Right lung (tissue), 10 donors: Measurements from ENCODE around the gene WDR5. TPM values are rescaled to one million over a fixed set of nuclear protein-coding genes. Genes with fewer than 3 reads are reported as not detected.
"Not testable (repeated sequence)": the region's sequence is repeated elsewhere in the genome, so short reads cannot be mapped to it uniquely, and the experiment has no call there.

Source experiments
- DNase-seq, 2 donors: peaks; one replicate each; pipeline ENCODE4 v3.0.0-alpha.2; 2013
- long read RNA-seq, 8 donors: transcript quantifications; one replicate each; lab custom pipeline, GENCODE V29; 2026
- polyA plus RNA-seq, 5 donors: library from polyadenylated mRNA; unstranded; fragments of 120-200 nt; gene quantifications; one replicate each; pipeline versions ENCODE4 v1.2.1 to v1.2.3, GENCODE V29; 2013; ENCODE audit warnings: inconsistent platforms in 1 of 5, low replicate concordance in 1 of 5; ENCODE audit not compliant: insufficient read length in 5 of 5, insufficient read depth in 1 of 5

The WDR5 gene
- 10 to 100 TPM; 27.4 to 38.5 (median 30.8) TPM for polyA plus RNA-seq
- long read RNA-seq, donor 1, transcript WDR5-201 (14 exons, 3,151 nt) = major isoform, 11 of 11 reads
- long read RNA-seq, donor 1, partial matches to known transcripts = 0 of 11 reads
- long read RNA-seq, donor 1, other reads (novel, unspliced or antisense) = 0 of 11 reads
- long read RNA-seq, donor 2, transcript WDR5-201 (14 exons, 3,151 nt) = major isoform, 9 of 20 reads
- long read RNA-seq, donor 2, partial matches to known transcripts = 11 of 20 reads
- long read RNA-seq, donor 2, other reads (novel, unspliced or antisense) = 0 of 20 reads
- long read RNA-seq, donor 3, transcript WDR5-201 (14 exons, 3,151 nt) = major isoform, 5 of 5 reads
- long read RNA-seq, donor 3, partial matches to known transcripts = 0 of 5 reads
- long read RNA-seq, donor 3, other reads (novel, unspliced or antisense) = 0 of 5 reads
- long read RNA-seq, donor 4, transcript WDR5-201 (14 exons, 3,151 nt) = major isoform, 6 of 29 reads
- long read RNA-seq, donor 4, partial matches to known transcripts = 23 of 29 reads
- long read RNA-seq, donor 4, other reads (novel, unspliced or antisense) = 0 of 29 reads
- long read RNA-seq, donor 5, transcript WDR5-201 (14 exons, 3,151 nt) = major isoform, 7 of 7 reads
- long read RNA-seq, donor 5, partial matches to known transcripts = 0 of 7 reads
- long read RNA-seq, donor 5, other reads (novel, unspliced or antisense) = 0 of 7 reads
- long read RNA-seq, donor 6, transcript WDR5-201 (14 exons, 3,151 nt) = major isoform, 10 of 10 reads
- long read RNA-seq, donor 6, partial matches to known transcripts = 0 of 10 reads
- long read RNA-seq, donor 6, other reads (novel, unspliced or antisense) = 0 of 10 reads
- long read RNA-seq, donor 7, transcript WDR5-201 (14 exons, 3,151 nt) = major isoform, 6 of 6 reads
- long read RNA-seq, donor 7, partial matches to known transcripts = 0 of 6 reads
- long read RNA-seq, donor 7, other reads (novel, unspliced or antisense) = 0 of 6 reads
- long read RNA-seq, donor 8, transcript WDR5-201 (14 exons, 3,151 nt) = major isoform, 7 of 7 reads
- long read RNA-seq, donor 8, partial matches to known transcripts = 0 of 7 reads
- long read RNA-seq, donor 8, other reads (novel, unspliced or antisense) = 0 of 7 reads

DNA sequence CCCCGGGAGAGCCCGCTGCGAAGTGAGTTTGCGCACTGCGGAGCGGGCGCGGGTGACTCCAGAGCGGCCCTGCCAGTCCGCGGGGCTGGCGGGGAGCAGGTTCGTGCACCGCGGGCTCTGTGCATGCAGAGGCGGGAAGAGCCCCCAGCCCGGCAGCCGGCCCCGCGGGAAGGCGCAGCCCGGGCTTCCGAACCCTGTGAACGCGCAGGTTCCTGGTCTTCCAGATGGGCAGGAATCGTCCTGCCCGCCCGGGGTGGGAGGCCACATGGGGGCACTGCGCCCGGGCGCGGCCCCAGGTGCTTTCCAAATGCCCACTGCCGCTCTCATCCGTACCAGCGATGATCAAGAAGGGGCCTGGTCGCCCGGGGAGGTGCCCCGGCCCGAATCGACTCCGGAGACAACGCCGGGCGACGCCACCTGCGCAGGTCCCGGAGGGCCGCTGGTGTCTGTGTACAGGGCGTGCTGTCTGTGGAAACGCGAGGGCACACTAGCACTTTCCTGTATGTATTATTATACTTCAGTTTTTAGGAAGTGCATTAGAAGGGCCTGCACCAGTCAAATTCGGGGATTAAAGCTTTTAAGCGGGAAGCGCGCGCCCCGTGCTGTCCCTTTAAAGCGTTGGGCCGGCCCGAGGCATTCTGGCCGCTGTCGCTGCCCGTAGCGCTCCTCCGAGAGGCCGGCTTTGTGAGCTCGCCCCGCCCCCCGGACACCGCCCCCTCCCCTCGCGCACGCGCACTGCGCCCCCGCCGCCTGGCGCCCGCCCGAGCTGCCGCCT, at the start of gene WDR5:
Gene WDR5 (plus strand): TSS at position 740 of the 775 bp plus-strand sequence. CDS start 3,796 bp downstream, outside the sequence.
- peak; percentile 90 to 91 for DNase-seq

DNA sequence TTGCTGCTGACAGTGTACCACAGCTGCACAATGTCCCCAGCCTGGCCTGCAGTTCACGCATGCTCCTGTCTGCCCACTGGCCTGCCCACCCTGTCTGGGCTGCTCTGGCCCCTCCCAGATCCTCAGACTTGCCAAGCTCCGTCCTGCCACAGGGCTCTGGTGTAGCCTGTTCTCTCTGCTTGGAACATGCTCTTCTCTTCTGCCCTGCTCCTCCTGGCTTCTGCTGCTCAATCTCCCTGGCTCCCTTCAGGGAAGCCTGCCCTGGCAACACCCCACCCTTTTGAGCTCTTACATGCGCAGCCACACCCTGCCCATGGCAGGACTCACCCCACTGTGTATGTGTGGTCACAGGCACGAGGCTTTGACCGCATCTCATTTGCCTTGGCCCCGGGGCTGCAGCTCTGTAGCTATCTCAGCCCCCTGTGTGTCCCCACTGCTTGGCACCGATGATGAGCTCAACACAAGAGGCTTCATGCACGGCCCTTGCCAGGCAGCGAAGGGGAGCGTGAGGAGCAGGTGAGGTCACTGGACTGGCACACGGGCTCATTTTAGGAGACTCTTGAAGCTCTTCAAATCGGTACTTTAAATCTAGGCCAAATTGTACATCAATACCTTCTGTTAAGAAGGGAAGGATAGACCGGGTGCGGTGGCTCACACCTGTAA, 47.7 kb upstream of the WDR5 start:
- DNase-seq = no peak

- no peak for DNase-seq
Measured at GRCh38 chr9:134089972-134090371, 45.9 kb upstream of the WDR5 start.

GRCh38 chr9:134099123-134099761, 36.6 kb upstream of the WDR5 start:
- DNase-seq = no peak

DNA sequence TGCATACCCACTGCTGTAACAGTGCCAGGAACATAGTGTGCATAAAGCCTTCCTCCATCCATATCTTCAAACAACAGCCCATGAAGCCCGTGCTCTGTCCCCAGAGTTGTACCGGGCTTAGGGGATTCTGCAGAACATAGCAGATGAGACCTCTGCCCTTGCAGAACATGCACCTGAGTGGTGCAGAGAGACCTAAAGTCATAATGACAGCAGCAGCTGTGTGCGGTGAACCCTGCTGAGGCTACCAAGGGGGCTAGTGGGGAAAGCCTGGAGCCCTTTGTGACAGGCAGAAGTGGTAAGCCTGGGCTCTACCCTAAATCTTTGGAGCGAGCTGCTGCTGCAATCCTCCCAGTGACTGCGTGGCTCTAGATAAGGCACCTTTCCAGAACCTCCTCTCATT, 35.8 kb upstream of the WDR5 start:
- no peak for DNase-seq

GRCh38 chr9:134101133-134101532, 34.7 kb upstream of the WDR5 start:
- not testable (repeated sequence) for DNase-seq

- no peak for DNase-seq
Measured at GRCh38 chr9:134101623-134102149, 34.2 kb upstream of the WDR5 start.

GRCh38 chr9:134103391-134103998, 32.4 kb upstream of the WDR5 start:
- DNase-seq = no peak

GRCh38 chr9:134111064-134111463, 24.8 kb upstream of the WDR5 start:
- DNase-seq = no peak

DNA sequence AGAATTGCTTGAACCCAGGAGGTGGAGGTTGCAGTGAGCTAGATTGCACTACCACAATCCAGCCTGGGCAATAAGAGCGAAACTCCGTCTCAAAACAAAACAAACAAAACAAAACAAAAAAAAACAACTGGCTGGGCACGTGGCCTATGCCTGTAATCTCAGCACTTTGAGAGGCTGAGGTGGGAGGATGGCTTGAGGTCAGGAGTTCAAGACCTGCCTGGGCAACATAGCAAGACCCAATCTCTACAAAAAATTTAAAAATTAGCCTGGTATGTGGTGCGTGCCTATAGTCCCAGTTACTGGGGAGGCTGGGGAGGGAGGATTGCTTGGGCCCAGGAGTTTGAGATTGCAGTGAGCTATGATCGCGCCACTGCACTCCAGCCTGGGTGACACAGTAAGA, 23.3 kb upstream of the WDR5 start:
- DNase-seq = no peak

DNA sequence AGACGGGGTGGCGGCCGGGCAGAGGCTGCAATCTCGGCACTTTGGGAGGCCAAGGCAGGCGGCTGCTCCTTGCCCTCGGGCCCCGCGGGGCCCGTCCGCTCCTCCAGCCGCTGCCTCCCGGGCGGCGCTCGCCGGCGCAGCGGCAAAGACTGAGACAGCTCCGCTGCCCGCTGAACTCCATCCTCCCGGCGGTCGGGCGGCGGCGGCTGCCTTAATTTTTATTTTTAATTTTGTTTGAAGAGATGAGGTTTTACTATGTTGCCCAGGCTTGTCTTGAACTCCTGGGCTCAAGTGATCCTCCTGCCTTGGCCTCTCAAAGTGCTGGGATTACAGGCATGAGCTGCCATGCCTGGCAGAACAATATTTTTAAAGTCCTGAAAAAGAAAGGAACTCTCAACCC, 16.9 kb upstream of the WDR5 start:
- DNase-seq = not testable (repeated sequence)

- DNase-seq = no peak
Measured at GRCh38 chr9:134123764-134124128, 12.1 kb upstream of the WDR5 start.

DNA sequence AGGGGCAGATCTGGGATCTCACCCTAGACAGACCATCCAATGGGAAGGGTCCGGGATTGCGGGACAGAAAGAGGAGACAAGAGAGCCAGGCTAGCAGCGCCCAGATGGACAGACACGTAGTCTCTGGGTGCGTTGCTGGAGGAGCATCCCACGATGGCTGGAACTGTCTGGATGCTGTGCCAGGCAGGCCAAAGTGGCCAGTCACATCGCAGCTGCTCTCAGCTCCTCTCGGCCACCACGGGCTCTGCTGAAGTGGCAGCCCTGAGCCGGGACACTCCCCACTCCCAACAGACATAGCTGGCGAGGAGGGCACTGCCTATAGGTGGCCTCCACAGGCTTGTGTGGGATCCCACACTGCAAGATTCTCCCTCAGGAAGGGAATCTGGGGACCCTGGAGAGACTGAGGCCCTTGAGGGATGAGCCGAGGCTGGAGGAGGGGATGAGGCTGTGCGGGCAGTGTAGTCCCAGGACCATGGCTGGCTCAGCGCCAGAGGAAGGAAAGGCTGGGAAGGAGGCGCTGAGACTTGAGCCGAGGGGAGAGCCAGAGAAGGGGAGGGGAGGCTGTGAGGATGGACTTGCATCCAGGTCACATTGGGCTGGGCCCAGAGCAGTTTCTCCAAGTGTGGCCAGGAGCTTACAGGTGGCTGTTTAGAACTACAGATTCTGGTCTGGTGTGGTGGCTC, 10.3 kb upstream of the WDR5 start:
- no peak for DNase-seq

GRCh38 chr9:134126373-134126772, 9.5 kb upstream of the WDR5 start:
- no peak for DNase-seq

DNA sequence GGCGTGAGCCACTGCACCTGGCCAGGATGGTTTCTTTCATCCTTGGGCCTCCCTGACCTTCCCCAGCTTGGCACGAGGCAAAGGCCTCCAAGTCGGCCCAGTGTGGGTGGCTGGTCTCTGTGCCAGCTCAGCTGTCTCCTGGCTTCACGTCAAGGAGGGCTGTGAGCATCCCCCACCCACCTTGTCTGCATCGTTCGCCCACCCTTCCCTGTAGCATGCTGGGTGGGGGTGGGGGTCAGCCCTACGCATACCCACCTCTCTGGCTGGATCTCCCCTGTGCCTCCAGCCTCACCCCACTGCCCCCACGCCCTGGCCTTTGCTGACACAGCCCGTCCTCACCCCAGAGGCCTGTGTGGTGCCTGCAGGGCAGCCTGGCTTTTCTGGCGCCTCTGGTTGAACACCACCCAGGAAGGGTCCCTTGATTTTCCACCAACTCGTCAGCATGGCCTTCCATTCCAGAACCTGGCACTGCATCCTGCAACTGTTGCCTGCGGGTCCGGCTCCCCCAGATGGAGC, 8.8 kb upstream of the WDR5 start:
- DNase-seq = no peak

GRCh38 chr9:134127616-134128015, 8.3 kb upstream of the WDR5 start:
- DNase-seq = no peak

DNA sequence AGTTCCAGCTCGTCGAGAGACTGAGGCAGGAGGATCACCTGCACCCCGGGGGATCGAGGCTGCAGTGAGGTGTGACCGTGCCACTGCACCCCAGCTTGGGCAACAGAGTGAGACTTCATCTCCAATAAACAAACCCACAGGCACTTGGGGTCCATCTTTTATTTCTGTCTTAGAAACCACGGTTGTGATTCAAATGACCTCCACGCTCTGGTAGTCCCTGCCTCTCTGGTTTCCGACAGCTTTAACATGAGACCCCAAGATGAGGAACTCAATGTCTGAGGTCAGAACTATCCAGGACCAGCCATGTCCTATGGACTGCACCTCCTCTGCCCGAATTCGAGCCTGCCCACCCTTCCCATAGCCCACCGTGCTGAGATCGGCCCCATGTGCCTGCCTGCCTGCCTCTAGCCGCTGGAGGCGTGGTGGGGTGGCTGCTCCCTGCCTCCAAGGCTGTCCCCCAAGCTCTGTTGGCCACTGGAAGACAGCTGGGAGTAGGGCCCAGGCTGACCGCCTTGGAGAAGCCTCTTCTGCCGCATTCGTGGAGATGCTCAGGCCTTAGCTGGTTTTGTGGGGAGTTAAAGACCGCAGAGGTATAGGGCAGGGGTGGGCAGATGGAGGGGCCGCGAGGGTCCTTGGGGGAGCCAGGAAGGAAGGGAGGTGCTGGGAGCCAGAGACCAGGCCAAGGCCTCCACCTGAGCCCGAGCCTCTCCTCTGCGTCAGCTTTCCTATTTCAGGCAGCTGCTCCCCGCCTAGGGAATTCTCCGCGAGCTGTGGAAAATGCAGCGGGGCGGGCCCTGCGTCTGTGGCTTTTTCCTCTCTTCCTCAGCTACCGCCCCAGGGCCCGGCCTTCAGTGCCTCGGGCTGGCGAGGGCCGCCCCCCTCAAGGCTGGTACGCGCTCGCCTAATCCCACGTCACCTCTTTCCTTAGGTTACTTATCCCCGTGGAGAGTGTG, 6.9 kb upstream of the WDR5 start:
- DNase-seq = no peak
